ENCODE results near the gene KCNS1. TPM values are rescaled to one million over a fixed set of nuclear protein-coding genes. Genes with fewer than 3 reads are reported as not detected.
"Not testable (repeated sequence)": the region's sequence is repeated elsewhere in the genome, so short reads cannot be mapped to it uniquely, and the experiment has no call there.

Gene KCNS1
- total RNA-seq, 1 donor = not detected

- Histone ChIP-seq H3K27me3 (ENCODE audit: insufficient read depth, low read length) (no peaks in the 10 kb centered on the region), H3K4me1 (ENCODE audit: insufficient read depth, low read length) (no peaks in the 10 kb centered on the region), H3K9me3 (ENCODE audit: low read depth, low read length) (no peaks in the 10 kb centered on the region), H3K4me3 (ENCODE audit: low read length) (no peak overlapping the region)
These were observed 27.7 kb downstream of the KCNS1 start for GRCh38 chr20:45073221-45073620.

GRCh38 chr20:45072066-45072465, 28.9 kb downstream of the KCNS1 start:
- H3K4me3 ChIP-seq (ENCODE audit: low read length) = no peak overlapping the region
- no peaks in the 10 kb centered on the region for H3K27me3 ChIP-seq (ENCODE audit: insufficient read depth, low read length)
- H3K9me3 ChIP-seq (ENCODE audit: low read depth, low read length) = no peaks in the 10 kb centered on the region
- H3K4me1 ChIP-seq (ENCODE audit: insufficient read depth, low read length) = no peaks in the 10 kb centered on the region

- Histone ChIP-seq H3K27me3 (ENCODE audit: insufficient read depth, low read length) (no peaks in the 10 kb centered on the region), H3K9me3 (ENCODE audit: low read depth, low read length) (no peaks in the 10 kb centered on the region), H3K4me3 (ENCODE audit: low read length) (no peak overlapping the region), H3K4me1 (ENCODE audit: insufficient read depth, low read length) (no peaks in the 10 kb centered on the region)
These were observed 29.8 kb downstream of the KCNS1 start for GRCh38 chr20:45070932-45071632.

- H3K4me3 ChIP-seq (ENCODE audit: low read length) = no peak overlapping the region
- H3K9me3 ChIP-seq (ENCODE audit: low read depth, low read length) = no peaks in the 10 kb centered on the region
- H3K27me3 ChIP-seq (ENCODE audit: insufficient read depth, low read length) = no peaks in the 10 kb centered on the region
- H3K4me1 ChIP-seq (ENCODE audit: insufficient read depth, low read length) = peaks cover 4% of the 10 kb centered on the region
These were observed 31.7 kb downstream of the KCNS1 start for GRCh38 chr20:45069261-45069660.

DNA sequence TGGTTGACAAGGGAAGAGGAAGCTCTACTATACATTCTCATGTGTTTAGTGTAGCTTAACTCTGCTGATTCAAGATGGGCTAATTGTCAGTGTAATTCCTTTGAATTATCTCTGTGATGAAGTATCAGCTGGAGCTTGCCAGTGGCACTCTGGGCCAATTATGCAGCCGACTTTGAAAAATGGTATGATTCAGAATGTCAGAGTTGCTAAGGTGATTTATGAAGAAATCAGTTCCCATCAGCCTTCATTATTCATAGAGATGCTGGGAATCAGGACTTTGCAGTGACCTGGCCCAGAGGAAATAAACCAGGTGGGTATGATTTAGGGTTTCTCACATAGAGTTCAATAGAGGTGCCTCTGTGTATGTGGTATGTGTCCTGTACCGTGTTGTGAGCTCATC, 33.4 kb downstream of the KCNS1 start:
- H3K27me3 ChIP-seq (ENCODE audit: insufficient read depth, low read length) = no peaks in the 10 kb centered on the region
- H3K4me1 ChIP-seq (ENCODE audit: insufficient read depth, low read length) = peaks cover 4% of the 10 kb centered on the region
- no peaks in the 10 kb centered on the region for H3K9me3 ChIP-seq (ENCODE audit: low read depth, low read length)
- H3K4me3 ChIP-seq (ENCODE audit: low read length) = no peak overlapping the region

GRCh38 chr20:45067087-45067486, 33.8 kb downstream of the KCNS1 start:
- no peaks in the 10 kb centered on the region for H3K9me3 ChIP-seq (ENCODE audit: low read depth, low read length)
- peaks cover 4% of the 10 kb centered on the region for H3K4me1 ChIP-seq (ENCODE audit: insufficient read depth, low read length)
- no peak overlapping the region for H3K4me3 ChIP-seq (ENCODE audit: low read length)
- no peaks in the 10 kb centered on the region for H3K27me3 ChIP-seq (ENCODE audit: insufficient read depth, low read length)

GRCh38 chr20:45066372-45066771, 34.6 kb downstream of the KCNS1 start:
- no peaks in the 10 kb centered on the region for H3K9me3 ChIP-seq (ENCODE audit: low read depth, low read length)
- H3K4me3 ChIP-seq (ENCODE audit: low read length) = no peak overlapping the region
- H3K27me3 ChIP-seq (ENCODE audit: insufficient read depth, low read length) = no peaks in the 10 kb centered on the region
- peaks cover 4% of the 10 kb centered on the region for H3K4me1 ChIP-seq (ENCODE audit: insufficient read depth, low read length)

DNA sequence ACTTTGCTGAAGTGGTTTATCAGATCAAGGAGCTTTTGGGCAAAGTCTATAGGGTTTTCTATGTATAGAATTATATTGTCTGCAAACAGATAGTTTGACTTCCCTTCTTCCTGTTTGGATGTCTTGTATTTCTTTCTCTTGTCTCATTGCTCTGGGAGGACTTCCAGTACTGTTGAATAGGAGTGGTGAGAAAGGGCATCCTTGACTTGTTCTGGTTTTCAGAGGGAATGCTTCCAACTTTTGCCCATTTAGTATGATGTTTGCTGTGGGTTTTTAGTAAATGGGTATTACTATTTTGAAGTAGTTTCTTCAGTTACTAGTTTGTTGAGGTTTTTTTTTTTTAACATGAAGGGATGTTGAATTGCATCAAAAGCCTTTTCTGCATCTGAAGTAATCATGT, 36.1 kb downstream of the KCNS1 start:
- Histone ChIP-seq H3K27me3 (ENCODE audit: insufficient read depth, low read length) (no peaks in the 10 kb centered on the region), H3K9me3 (ENCODE audit: low read depth, low read length) (no peaks in the 10 kb centered on the region), H3K4me1 (ENCODE audit: insufficient read depth, low read length) (peaks cover 4% of the 10 kb centered on the region), H3K4me3 (ENCODE audit: low read length) (no peak overlapping the region)

DNA sequence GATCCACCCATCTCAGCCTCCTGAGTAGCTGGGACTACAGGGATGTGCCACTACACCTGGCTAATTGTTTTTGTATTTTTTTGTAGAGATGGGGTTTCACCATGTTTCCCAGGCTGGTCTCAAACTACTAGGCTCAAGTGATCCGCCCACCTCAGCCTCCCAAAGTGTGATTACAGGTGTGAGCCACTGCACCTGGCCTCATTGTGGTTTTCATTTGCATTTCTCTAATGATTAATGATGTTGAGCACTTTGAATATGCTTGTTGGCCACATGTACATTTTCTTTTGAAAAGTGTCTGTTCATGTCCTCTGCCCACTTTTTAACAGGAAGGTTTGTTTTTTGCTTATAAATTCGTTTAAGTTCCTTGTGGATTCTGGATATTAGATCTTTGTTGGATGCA, 37.8 kb downstream of the KCNS1 start:
- not testable (repeated sequence) for H3K4me1 ChIP-seq (ENCODE audit: insufficient read depth, low read length); H3K4me3 ChIP-seq (ENCODE audit: low read length); H3K9me3 ChIP-seq (ENCODE audit: low read depth, low read length); H3K27me3 ChIP-seq (ENCODE audit: insufficient read depth, low read length)

DNA sequence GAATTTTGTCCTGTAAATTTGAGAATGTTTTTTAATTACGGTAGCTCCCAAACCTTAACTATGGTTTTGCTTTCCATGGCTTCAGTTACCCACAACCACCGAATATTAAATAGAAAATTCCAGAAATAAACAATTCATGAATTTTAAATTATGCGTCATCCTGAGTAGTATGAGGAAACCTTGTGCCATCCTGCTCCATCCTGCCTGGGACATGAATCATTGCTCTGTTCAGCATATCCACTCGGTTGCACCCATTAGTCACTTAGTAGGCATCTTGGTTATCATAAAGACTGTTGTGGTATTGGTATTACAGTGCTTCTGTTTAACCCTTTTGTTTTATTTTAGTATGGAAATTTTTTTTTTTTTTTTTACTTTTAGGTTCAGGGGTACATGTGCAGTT, 39.7 kb downstream of the KCNS1 start:
- no peaks in the 10 kb centered on the region for H3K9me3 ChIP-seq (ENCODE audit: low read depth, low read length)
- no peaks in the 10 kb centered on the region for H3K27me3 ChIP-seq (ENCODE audit: insufficient read depth, low read length)
- no peak overlapping the region for H3K4me3 ChIP-seq (ENCODE audit: low read length)
- peaks cover 6% of the 10 kb centered on the region for H3K4me1 ChIP-seq (ENCODE audit: insufficient read depth, low read length)

GRCh38 chr20:45060294-45060693, 40.6 kb downstream of the KCNS1 start:
- no peak overlapping the region for H3K4me3 ChIP-seq (ENCODE audit: low read length)
- no peaks in the 10 kb centered on the region for H3K9me3 ChIP-seq (ENCODE audit: low read depth, low read length)
- H3K4me1 ChIP-seq (ENCODE audit: insufficient read depth, low read length) = peaks cover 6% of the 10 kb centered on the region
- H3K27me3 ChIP-seq (ENCODE audit: insufficient read depth, low read length) = no peaks in the 10 kb centered on the region

DNA sequence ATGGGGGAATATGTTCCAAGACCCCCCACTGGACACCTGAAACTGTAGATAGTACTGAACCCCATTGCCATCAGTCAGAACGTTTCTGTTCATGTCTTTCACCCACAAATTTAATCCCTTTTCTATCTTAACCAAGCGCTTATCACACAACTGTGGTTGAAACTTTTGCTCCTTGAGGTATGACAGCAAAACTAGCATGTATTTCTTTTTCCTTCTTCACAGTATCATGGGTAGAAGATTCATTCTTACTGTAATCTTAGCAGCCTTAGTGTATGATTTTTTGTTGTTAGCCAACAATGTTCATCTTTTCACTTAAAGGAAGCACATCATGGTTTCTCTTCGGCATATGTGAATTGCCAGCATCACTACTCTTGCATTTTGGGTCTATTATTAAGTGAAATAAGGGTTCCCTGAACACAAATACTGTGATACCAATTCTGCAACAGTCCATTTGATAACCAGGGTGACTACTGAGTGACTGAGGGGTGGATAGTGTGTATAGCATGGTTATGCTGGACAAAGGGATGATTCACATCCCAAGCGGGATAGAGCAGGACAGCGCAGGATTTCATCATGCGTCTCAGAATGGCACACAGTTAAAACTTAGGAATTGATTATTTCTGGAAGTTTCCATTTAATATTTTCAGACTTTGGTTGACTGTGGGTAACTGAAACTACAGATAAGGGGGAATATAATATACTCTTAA, 41.8 kb downstream of the KCNS1 start:
- peaks cover 6% of the 10 kb centered on the region for H3K4me1 ChIP-seq (ENCODE audit: insufficient read depth, low read length)
- H3K9me3 ChIP-seq (ENCODE audit: low read depth, low read length) = no peaks in the 10 kb centered on the region
- H3K4me3 ChIP-seq (ENCODE audit: low read length) = no peak overlapping the region
- H3K27me3 ChIP-seq (ENCODE audit: insufficient read depth, low read length) = no peaks in the 10 kb centered on the region

DNA sequence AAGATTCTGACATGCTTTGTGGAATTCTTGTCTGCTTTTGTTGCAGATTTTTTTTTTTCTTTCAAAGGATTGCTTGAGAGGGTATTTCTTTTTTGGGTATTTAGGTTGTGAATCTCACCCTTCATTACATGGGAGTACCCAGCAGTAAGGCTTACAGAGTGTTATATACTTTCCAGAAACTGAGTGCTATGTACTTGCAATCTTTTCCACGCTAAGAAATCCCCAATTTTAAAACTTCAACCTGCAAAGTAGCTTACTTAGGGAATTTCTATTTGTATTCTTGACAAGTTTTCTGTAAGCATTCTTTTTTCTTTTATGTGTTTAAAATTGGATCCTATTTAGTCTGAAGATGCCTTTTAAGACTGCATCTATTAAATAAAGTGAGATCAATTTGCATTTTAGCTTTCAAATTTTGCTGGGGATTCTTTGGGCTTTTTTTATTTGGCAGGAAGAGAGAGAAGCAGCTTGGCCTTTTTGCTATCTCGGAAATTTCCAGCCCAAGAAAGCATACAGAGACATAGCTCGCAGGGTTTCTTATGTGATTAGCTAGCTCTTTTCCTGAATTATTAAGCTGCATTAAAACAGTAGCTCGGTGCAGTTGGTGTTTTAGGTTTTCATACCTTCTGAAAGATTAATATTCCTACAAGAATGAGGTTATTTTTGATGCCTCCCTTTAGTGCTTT, 42.6 kb downstream of the KCNS1 start:
- H3K27me3 ChIP-seq (ENCODE audit: insufficient read depth, low read length) = no peaks in the 10 kb centered on the region
- H3K4me1 ChIP-seq (ENCODE audit: insufficient read depth, low read length) = peaks cover 15% of the 10 kb centered on the region
- H3K9me3 ChIP-seq (ENCODE audit: low read depth, low read length) = no peaks in the 10 kb centered on the region
- no peak overlapping the region for H3K4me3 ChIP-seq (ENCODE audit: low read length)

- Histone ChIP-seq H3K27me3 (ENCODE audit: insufficient read depth, low read length) (no peaks in the 10 kb centered on the region), H3K4me3 (ENCODE audit: low read length) (no peak overlapping the region), H3K9me3 (ENCODE audit: low read depth, low read length) (no peaks in the 10 kb centered on the region), H3K4me1 (ENCODE audit: insufficient read depth, low read length) (peaks cover 29% of the 10 kb centered on the region)
These were observed 44.3 kb downstream of the KCNS1 start for GRCh38 chr20:45056473-45057173.

GRCh38 chr20:45055056-45055455, 45.9 kb downstream of the KCNS1 start:
- Histone ChIP-seq H3K27me3 (ENCODE audit: insufficient read depth, low read length) (no peaks in the 10 kb centered on the region), H3K4me1 (ENCODE audit: insufficient read depth, low read length) (peaks cover 39% of the 10 kb centered on the region), H3K4me3 (ENCODE audit: low read length) (no peak overlapping the region), H3K9me3 (ENCODE audit: low read depth, low read length) (no peaks in the 10 kb centered on the region)

All from mononuclear cell (primary cell).